HepG2 (cell line): ENCODE results near the gene CREBBP. TPM values are rescaled to one million over a fixed set of nuclear protein-coding genes. Genes with fewer than 3 reads are reported as not detected.

Source experiments
- ATAC-seq: fragments of 200-7000 bp; cut with Tn5 transposase; 3 replicates; pipeline ENCODE4 v1.9.1; 2020; ENCODE audit warnings: mild to moderate bottlenecking, moderate library complexity
- BruUV-seq: library from RNA; stranded (reverse); fragments of 400-500 nt; replicated peaks from 2 replicates; lab custom pipeline; 2021; lab: Mats Ljungman, UMichigan
- CTCF ChIA-PET: fragments of 300-600 bp; formaldehyde crosslinking; extraction: SDS; loops from one replicate; lab custom pipeline; 2021; ENCODE audit warnings: low total read pairs, inconsistent platforms, low intra/inter-chr PET ratio; lab: Yijun Ruan, JAX
- POLR2A ChIA-PET: fragments of 350-600 bp; sonication (Branson Sonifier 250); formaldehyde crosslinking; loops from one replicate; lab custom pipeline; 2020; ENCODE audit warnings: antibody characterized with exemption, inconsistent platforms; lab: Yijun Ruan, JAX
- DNase-seq: peaks from one replicate; pipeline ENCODE4 v3.0.0-alpha.2; 2015; ENCODE audit warnings: low spot score
- FAIRE-seq: peaks from 3 replicates; lab custom pipeline; 2011; peaks lifted over from hg19 to GRCh38; lab: Jason Lieb, UNC
- H2AFZ ChIP-seq: one replicate; pipeline ENCODE4 v1.6.1; 2011; ENCODE audit warnings: low read length, inconsistent platforms
- H3K27ac ChIP-seq: fragments of 300-600 bp; 3 replicates; pipeline ENCODE4 v1.8.0; 2011; ENCODE audit warnings: mixed run types, mild to moderate bottlenecking, mixed read lengths, low read length, inconsistent platforms; ENCODE audit not compliant: insufficient read depth; ENCODE audit errors: extremely low read length
- H3K27me3 ChIP-seq, 2 experiments: fragments of 200-600 bp in 1 of 2; 2 replicates in 1 of 2; 3 replicates in 1 of 2; pipeline versions ENCODE4 v1.6.0 to v1.8.0; 2011; ENCODE audit warnings: low read length in 2 of 2, mild to moderate bottlenecking in 2 of 2, moderate library complexity in 2 of 2, inconsistent platforms in 1 of 2; ENCODE audit not compliant: insufficient read depth in 2 of 2, control insufficient read depth in 1 of 2
- H3K36me3 ChIP-seq, 2 experiments: fragments of 200-600 bp in 1 of 2; replicated peaks in 1 of 2; 2 replicates in 1 of 2; 3 replicates in 1 of 2; pipeline versions ENCODE4 v1.5.1 to v1.8.0; 2011; ENCODE audit warnings: low read length in 2 of 2, inconsistent platforms in 1 of 2; ENCODE audit not compliant: insufficient read depth in 2 of 2, control insufficient read depth in 1 of 2
- H3K4me1 ChIP-seq: 2 replicates; pipeline ENCODE4 v1.5.1; 2012; ENCODE audit warnings: low read length, inconsistent platforms; ENCODE audit not compliant: insufficient read depth
- H3K4me2 ChIP-seq: 2 replicates; pipeline ENCODE4 v1.6.0; 2011; ENCODE audit warnings: low read depth, low read length, inconsistent platforms
- H3K4me3 ChIP-seq, 3 experiments: fragments of 200-600 bp in 1 of 3; sonication (generic), shearing (Covaris generic) in 1 of 3; replicated peaks in 1 of 3; 2 replicates each; pipeline ENCODE4 v1.5.1; 2011 to 2016; ENCODE audit warnings: low read length in 3 of 3, inconsistent platforms in 2 of 3, low read depth in 2 of 3, mild to moderate bottlenecking in 2 of 3, control low read depth in 1 of 3, mixed read lengths in 1 of 3; ENCODE audit not compliant: insufficient read depth in 1 of 3
- H3K79me2 ChIP-seq: one replicate; pipeline ENCODE4 v1.6.1; 2011; ENCODE audit warnings: low read length, inconsistent platforms; ENCODE audit not compliant: insufficient read depth
- H3K9ac ChIP-seq: 2 replicates; pipeline ENCODE4 v1.6.0; 2011; ENCODE audit warnings: mild to moderate bottlenecking, low read depth, low read length, inconsistent platforms; ENCODE audit not compliant: insufficient read depth
- H3K9me3 ChIP-seq: 2 replicates; pipeline ENCODE4 v1.5.1; 2012; ENCODE audit warnings: mild to moderate bottlenecking, low read length
- H4K20me1 ChIP-seq: 2 replicates; pipeline ENCODE4 v1.6.0; 2011; ENCODE audit warnings: inconsistent platforms, mild to moderate bottlenecking, low read length, moderate library complexity; ENCODE audit not compliant: insufficient read depth
- AGO2 ChIP-seq: fragments of 200-400 bp; formaldehyde crosslinking; optimal IDR thresholded peaks from 2 replicates; pipeline ENCODE3; 2017; ENCODE audit warnings: mild to moderate bottlenecking, low read depth, low read length, moderate library complexity
- MAX ChIP-seq: IDR thresholded peaks from 2 replicates; pipeline ENCODE4 v1.6.1; 2012; ENCODE audit warnings: inconsistent platforms
- MYNN ChIP-seq: sonication (generic); formaldehyde crosslinking; IDR thresholded peaks from 2 replicates; pipeline ENCODE4 v1.4.0; 2020; ENCODE audit warnings: mild to moderate bottlenecking, low read depth, missing genetic modification reagents
- ZFP1 ChIP-seq: IDR thresholded peaks from 2 replicates; pipeline ENCODE4 v1.6.1; 2016
- ZNF552 ChIP-seq: sonication (generic); formaldehyde crosslinking; IDR thresholded peaks from 2 replicates; pipeline ENCODE4 v1.9.0; 2022; ENCODE audit warnings: missing genetic modification reagents, mild to moderate bottlenecking, borderline replicate concordance
- ZNF772 ChIP-seq: sonication (generic); formaldehyde crosslinking; IDR thresholded peaks from 2 replicates; pipeline ENCODE4 v1.5.0; 2020; ENCODE audit warnings: mild to moderate bottlenecking, missing genetic modification reagents
- ZNF776 ChIP-seq: sonication (generic); formaldehyde crosslinking; IDR thresholded peaks from 2 replicates; pipeline ENCODE4 v1.4.0; 2020; ENCODE audit warnings: mild to moderate bottlenecking, missing genetic modification reagents
- ZNF780A ChIP-seq: sonication (generic); formaldehyde crosslinking; IDR thresholded peaks from 2 replicates; pipeline ENCODE4 v1.8.0; 2022; ENCODE audit warnings: mild to moderate bottlenecking, missing genetic modification reagents, moderate library complexity
- WGBS: methylation state at CpG from one replicate; pipeline ENCODE4 v1.1.6; 2017; ENCODE audit warnings: low lambda C conversion rate; 5-methylcytosine and 5-hydroxymethylcytosine counted together
- in situ Hi-C: cut with HindIII; loops from 2 replicates; pipeline ENCODE4 v1.10.0; 2017; ENCODE audit warnings: low pct_unique_long_range_greater_than_20kb; ENCODE audit not compliant: extremely low pct_ligation_motif_present
- intact Hi-C: fragments of 100-400 bp; cut with micrococcal nuclease; formaldehyde crosslinking; loops from one replicate; pipeline ENCODE4 v1.10.0; 2022; ENCODE audit not compliant: unreplicated experiment
- polyA plus RNA-seq, 8 experiments: library from polyadenylated mRNA; depleted of rRNA in 3 of 8; stranded (reverse) in 7 of 8; unstranded in 1 of 8; fragments of >200 nt; fragmentation: Illumina TruSeq in 4 of 8; extraction: Trizol in 4 of 8; gene quantifications; 2 replicates each; pipeline versions ENCODE4 v1.2.1 to v1.2.3, GENCODE V29; 2011 to 2016; ENCODE audit warnings: low read depth in 4 of 8, missing spikeins in 1 of 8, mixed read lengths in 1 of 8; ENCODE audit not compliant: insufficient read depth in 1 of 8
- total RNA-seq, 5 experiments: library from RNA; depleted of rRNA; stranded (reverse); fragments of >200 nt; fragmentation: Illumina TruSeq; extraction: Trizol; gene quantifications; 2 replicates each; pipeline ENCODE4 v1.2.3, GENCODE V29; 2016; ENCODE audit warnings: low read depth in 1 of 5

CREBBP gene
- total and polyA plus RNA-seq, 2 of the 13 experiments (the other 11 are each of a cell fraction or from before 2014, with no cell fraction given), result 5.3 to 10.4 TPM

GRCh38 chr16:3761375-3762106 lies 119.0 kb downstream of the CREBBP start:
- no TSS peak for BruUV-seq
- CTCF ChIA-PET, result no interaction called here
- in situ Hi-C loops (no loop called here), intact Hi-C loops (no loop called here)
- H3K4me1 ChIP-seq, result no peaks in the 10 kb centered on the region
- peaks cover 31 to 75% of the 10 kb centered on the region in 2 experiments for H3K36me3 ChIP-seq
- H3K27ac ChIP-seq, result no peak overlapping the region
- no peak for DNase-seq
- H2AFZ ChIP-seq, result no peak overlapping the region
- TF ChIP-seq MAX (no peak), AGO2 (peak; percentile 27), MYNN (CRISPR knock-in tag) (no peak)
- no peak overlapping the region for H3K4me3 ChIP-seq
- POLR2A ChIA-PET, result no interaction called here
- H3K79me2 ChIP-seq, result no peaks in the 10 kb centered on the region
- 98% methylated on average over 14 of the region's 14 CpGs for WGBS
- no peaks in the 10 kb centered on the region for H3K27me3 ChIP-seq
- FAIRE-seq, result no peak
- no peaks in the 10 kb centered on the region for H4K20me1 ChIP-seq
- H3K4me2 ChIP-seq, result no peak overlapping the region
- ATAC-seq, result no peak
- H3K9me3 ChIP-seq, result no peaks in the 10 kb centered on the region
- no peak overlapping the region for H3K9ac ChIP-seq

- Histone ChIP-seq H3K27me3 (no peaks in the 10 kb centered on the region), H3K4me3 (no peak overlapping the region), H3K4me2 (no peak overlapping the region), H4K20me1 (no peaks in the 10 kb centered on the region), H2AFZ (no peak overlapping the region), H3K9ac (no peak overlapping the region), H3K9me3 (no peaks in the 10 kb centered on the region), H3K36me3 (peaks cover 34 to 75% of the 10 kb centered on the region in 2 experiments), H3K27ac (no peak overlapping the region), H3K4me1 (no peaks in the 10 kb centered on the region), H3K79me2 (no peaks in the 10 kb centered on the region)
- intact Hi-C loops (no loop called here), in situ Hi-C loops (no loop called here)
- CTCF ChIA-PET, result no interaction called here
- no peak for ATAC-seq
- POLR2A ChIA-PET, result interaction anchor here (1.2 kb wide), 1 partner anchor 64 kb away, joined by 3 read pairs; no protein-coding TSS in a partner anchor
- DNase-seq, result no peak
- no TSS peak for BruUV-seq
- WGBS, result 96% methylated on average over 6 of the region's 6 CpGs
- no peak for FAIRE-seq
- TF ChIP-seq ZNF776 (CRISPR knock-in tag) (no peak), ZNF552 (CRISPR knock-in tag) (no peak), ZNF772 (CRISPR knock-in tag) (no peak), ZNF780A (CRISPR knock-in tag) (no peak), ZFP1 (no peak)
Measured at GRCh38 chr16:3760518-3760917, 120.0 kb downstream of the CREBBP start.
